ENCODE measurements around the gene TRPV2. TPM values are rescaled to one million over a fixed set of nuclear protein-coding genes. Genes with fewer than 3 reads are reported as not detected.

TRPV2 gene
- total RNA-seq, 4 donors from 2014 or later: 3.2 to 12.5 (median 6.5) TPM

DNA sequence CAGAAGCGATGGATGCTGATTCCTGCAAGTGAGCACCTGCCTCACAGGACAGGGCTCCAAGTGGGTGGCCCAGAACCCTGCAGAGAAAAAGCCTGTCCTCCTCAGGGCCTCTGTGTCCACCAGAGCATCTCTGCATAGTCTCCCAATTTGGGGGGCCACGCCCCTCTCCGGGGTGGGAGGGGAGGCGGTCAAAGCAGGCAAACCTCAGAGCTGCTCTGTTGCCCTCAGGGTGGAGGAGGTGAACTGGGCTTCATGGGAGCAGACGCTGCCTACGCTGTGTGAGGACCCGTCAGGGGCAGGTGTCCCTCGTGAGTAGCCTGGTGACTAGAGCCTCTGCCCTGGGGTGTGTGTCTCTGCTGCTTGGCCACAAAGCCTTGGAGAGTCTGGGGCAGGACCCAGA is 19.3 kb downstream of the TRPV2 start:
- H3K36me3 ChIP-seq: no peaks in the 10 kb centered on the region
- 67 to 80% methylated on average over 8 of the region's 8 CpGs for WGBS, 2 donors
- intact Hi-C loops (cut with DNase I): loop anchor here (5.0 kb wide), 1 partner anchor 47 kb away; no protein-coding TSS in a partner anchor
- peaks cover 0 to 3% of the 10 kb centered on the region in 2 donors for H3K4me1 ChIP-seq
- H3K27ac ChIP-seq: no peak overlapping the region
- no peak overlapping the region for H3K4me3 ChIP-seq (replicated peaks in 1 of 3)
- no peaks in the 10 kb centered on the region for H3K9me3 ChIP-seq
- TF ChIP-seq, protein P1, sequence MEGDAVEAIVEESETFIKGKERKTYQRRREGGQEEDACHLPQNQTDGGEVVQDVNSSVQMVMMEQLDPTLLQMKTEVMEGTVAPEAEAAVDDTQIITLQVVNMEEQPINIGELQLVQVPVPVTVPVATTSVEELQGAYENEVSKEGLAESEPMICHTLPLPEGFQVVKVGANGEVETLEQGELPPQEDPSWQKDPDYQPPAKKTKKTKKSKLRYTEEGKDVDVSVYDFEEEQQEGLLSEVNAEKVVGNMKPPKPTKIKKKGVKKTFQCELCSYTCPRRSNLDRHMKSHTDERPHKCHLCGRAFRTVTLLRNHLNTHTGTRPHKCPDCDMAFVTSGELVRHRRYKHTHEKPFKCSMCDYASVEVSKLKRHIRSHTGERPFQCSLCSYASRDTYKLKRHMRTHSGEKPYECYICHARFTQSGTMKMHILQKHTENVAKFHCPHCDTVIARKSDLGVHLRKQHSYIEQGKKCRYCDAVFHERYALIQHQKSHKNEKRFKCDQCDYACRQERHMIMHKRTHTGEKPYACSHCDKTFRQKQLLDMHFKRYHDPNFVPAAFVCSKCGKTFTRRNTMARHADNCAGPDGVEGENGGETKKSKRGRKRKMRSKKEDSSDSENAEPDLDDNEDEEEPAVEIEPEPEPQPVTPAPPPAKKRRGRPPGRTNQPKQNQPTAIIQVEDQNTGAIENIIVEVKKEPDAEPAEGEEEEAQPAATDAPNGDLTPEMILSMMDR (IDR thresholded peaks at IDR 0.05): no peak
- TF ChIP-seq POLR2A (IDR thresholded peaks at IDR 0.05): no peak
- no peaks in the 10 kb centered on the region for H3K27me3 ChIP-seq
- no peak for DNase-seq

DNA sequence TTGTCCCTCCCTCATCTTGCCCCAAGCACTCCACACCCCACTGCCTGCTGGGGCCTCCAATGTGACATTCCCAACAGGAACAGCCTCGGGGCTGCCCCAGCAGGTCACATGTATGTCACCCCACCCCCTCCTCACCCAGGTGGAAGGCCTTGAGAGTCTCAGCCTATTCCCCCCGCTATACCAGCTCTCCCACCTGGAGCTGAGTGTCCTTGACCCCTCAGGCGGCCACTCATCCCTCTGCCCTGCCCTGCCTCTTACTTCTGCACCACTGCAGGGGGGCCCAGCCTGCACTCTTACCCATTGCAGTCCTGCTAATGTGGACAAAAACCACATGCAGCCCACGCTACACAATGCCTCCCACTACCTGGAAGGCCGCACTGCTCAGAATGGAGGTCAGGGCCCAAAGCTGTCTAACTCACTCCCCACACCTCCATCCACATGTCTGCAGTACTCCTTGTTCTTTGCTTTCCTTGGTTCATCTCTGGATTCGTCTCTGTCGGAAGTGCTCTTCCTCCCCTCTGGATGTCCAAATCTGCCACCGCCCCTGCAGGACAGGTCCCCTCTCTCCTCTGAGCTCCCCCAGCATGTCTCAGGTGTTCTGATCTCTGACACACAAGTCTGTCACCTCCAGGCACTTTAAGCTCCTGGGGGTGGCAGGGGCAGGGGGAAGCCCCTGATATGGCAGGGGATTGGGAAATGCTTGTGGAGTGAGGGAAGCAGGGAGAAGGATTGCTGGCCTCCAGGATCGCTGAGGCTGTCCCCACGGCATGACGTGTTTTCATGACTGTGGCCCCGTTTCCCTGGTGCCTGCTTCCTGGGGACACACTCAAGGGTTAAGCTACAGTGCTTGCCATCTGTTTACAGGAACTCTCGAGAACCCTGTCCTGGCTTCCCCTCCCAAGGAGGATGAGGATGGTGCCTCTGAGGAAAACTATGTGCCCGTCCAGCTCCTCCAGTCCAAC is 20.8 kb downstream of the TRPV2 start:
- peak; percentile 40 to 70 for DNase-seq
- H3K4me1 ChIP-seq: peaks cover 15 to 18% of the 10 kb centered on the region in 2 donors
- 57 to 73% methylated on average over 12 to 14 of the region's 14 CpGs for WGBS, 2 donors
- H3K4me3 ChIP-seq (replicated peaks in 1 of 3): no peak overlapping the region
- H3K36me3 ChIP-seq: peaks cover 4 to 6% of the 10 kb centered on the region in 2 donors
- no peaks in the 10 kb centered on the region for H3K27me3 ChIP-seq
- no peak for TF ChIP-seq POLR2A (IDR thresholded peaks at IDR 0.05)
- TF ChIP-seq, protein P1 (IDR thresholded peaks at IDR 0.05): no peak
- no peaks in the 10 kb centered on the region for H3K9me3 ChIP-seq
- no peak overlapping the region for H3K27ac ChIP-seq
- intact Hi-C loops (cut with DNase I): loop anchor here (5.0 kb wide), 1 partner anchor 49 kb away; no protein-coding TSS in a partner anchor

DNA sequence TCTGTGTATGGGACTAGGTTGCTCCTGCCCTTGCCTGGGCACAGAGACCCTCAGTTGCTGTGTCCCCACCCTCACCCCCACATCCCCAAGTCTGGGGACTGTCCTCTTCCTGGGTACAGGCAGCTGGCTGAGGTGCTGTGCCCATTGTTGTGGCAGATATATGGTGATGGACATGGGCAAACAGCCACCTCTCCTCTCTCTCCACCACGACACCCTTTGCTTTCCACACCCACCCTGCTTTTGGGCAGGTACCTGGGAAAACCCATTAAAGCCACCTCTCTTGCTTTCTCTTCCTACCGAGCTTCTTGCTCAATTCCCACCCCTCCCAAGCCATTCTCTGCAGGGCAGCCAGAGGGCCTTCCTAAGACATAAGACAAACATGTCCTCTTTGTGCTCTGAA is 21.7 kb downstream of the TRPV2 start:
- intact Hi-C loops (cut with DNase I): loop anchor here (5.0 kb wide), 1 partner anchor 50 kb away; no protein-coding TSS in a partner anchor
- WGBS, 2 donors: 71 to 75% methylated on average over 2 of the region's 2 CpGs
- H3K36me3 ChIP-seq: peaks cover 12 to 13% of the 10 kb centered on the region in 2 donors

DNA sequence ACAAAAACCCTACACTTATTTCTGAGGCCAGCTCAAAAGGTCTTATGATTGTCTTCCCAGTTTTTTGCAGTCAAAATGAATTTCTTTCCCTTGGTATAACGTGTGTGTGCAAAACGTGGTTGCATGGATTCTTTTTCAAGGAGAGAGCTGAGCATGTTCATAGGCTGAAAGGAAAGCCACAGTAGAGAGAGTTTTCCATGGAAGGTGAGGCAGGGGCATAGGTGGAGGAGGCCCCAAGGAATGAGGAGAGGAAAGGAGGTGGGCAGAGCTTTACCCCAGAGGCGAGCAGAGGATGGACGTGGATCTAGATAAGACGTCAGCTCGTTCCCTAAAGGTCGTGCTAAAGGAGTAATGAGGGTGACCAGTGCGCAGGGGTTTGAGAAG is 22.8 kb downstream of the TRPV2 start:
- peaks cover 28 to 33% of the 10 kb centered on the region in 2 donors for H3K4me1 ChIP-seq
- H3K9me3 ChIP-seq: no peaks in the 10 kb centered on the region
- no peak for DNase-seq
- H3K4me3 ChIP-seq (replicated peaks in 1 of 3): peak overlapping the region in 1 of 3 donors; percentile 89
- intact Hi-C loops (cut with DNase I): loop anchor here (5.0 kb wide), 1 partner anchor 51 kb away; no protein-coding TSS in a partner anchor
- no peak for TF ChIP-seq POLR2A (IDR thresholded peaks at IDR 0.05)
- TF ChIP-seq, protein P1 (IDR thresholded peaks at IDR 0.05): no peak
- H3K27me3 ChIP-seq: no peaks in the 10 kb centered on the region
- peak overlapping the region; percentile 49 to 95 (median 83) for H3K27ac ChIP-seq
- WGBS, 2 donors: 28 to 31% methylated on average over 8 of the region's 8 CpGs
- H3K36me3 ChIP-seq: peaks cover 12 to 18% of the 10 kb centered on the region in 2 donors

More for the DNA sequence above, 21.7 kb downstream of the TRPV2 start:
- no peaks in the 10 kb centered on the region for H3K9me3 ChIP-seq
- H3K27me3 ChIP-seq: no peaks in the 10 kb centered on the region
- H3K4me1 ChIP-seq: peaks cover 22 to 25% of the 10 kb centered on the region in 2 donors
- H3K4me3 ChIP-seq (replicated peaks in 1 of 3): no peak overlapping the region
- DNase-seq: no peak
- H3K27ac ChIP-seq: no peak overlapping the region
- TF ChIP-seq, protein P1 (IDR thresholded peaks at IDR 0.05): no peak
- TF ChIP-seq POLR2A (IDR thresholded peaks at IDR 0.05): no peak
